ENCODE data around the gene VPS29. TPM values are rescaled to one million over a fixed set of nuclear protein-coding genes. Genes with fewer than 3 reads are reported as not detected.

The VPS29 gene
- total RNA-seq, 1 donor from 2014 or later = 73.5 TPM

DNA sequence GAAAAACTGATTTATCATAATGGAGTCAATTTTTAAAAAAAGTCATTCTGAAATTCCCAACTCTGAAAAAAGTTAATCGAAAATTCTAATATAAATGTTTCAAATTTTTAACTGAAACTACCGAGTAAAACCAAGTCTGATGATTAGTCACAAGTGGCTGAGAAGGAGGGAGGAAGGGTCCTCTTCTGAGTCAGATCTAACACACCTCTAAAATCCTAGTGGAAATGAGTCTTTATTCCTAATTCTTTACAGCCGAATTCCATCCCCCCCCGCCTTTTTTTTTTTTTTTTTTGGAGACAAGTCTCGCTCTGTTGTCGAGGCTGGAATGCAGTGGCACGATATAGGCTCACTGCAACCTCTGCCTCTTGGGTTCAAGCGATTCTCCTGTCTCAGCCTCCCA is 38.1 kb upstream of the VPS29 start:
- Mint-ChIP-seq H3K36me3 (ENCODE audit: unreplicated experiment) (peaks cover 23% of the 10 kb centered on the region), H3K27me3 (ENCODE audit: unreplicated experiment) (no peaks in the 10 kb centered on the region), H3K27ac (ENCODE audit: unreplicated experiment) (no peak overlapping the region), H3K9me3 (ENCODE audit: unreplicated experiment) (no peaks in the 10 kb centered on the region), H3K4me1 (ENCODE audit: unreplicated experiment) (peaks cover 17% of the 10 kb centered on the region), H3K4me3 (ENCODE audit: unreplicated experiment) (no peak overlapping the region)
- TF ChIP-seq, protein P1, sequence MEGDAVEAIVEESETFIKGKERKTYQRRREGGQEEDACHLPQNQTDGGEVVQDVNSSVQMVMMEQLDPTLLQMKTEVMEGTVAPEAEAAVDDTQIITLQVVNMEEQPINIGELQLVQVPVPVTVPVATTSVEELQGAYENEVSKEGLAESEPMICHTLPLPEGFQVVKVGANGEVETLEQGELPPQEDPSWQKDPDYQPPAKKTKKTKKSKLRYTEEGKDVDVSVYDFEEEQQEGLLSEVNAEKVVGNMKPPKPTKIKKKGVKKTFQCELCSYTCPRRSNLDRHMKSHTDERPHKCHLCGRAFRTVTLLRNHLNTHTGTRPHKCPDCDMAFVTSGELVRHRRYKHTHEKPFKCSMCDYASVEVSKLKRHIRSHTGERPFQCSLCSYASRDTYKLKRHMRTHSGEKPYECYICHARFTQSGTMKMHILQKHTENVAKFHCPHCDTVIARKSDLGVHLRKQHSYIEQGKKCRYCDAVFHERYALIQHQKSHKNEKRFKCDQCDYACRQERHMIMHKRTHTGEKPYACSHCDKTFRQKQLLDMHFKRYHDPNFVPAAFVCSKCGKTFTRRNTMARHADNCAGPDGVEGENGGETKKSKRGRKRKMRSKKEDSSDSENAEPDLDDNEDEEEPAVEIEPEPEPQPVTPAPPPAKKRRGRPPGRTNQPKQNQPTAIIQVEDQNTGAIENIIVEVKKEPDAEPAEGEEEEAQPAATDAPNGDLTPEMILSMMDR (IDR thresholded peaks at IDR 0.05) = no peak
- DNase-seq (ENCODE audit: extremely low spot score, unreplicated experiment) = no peak

DNA sequence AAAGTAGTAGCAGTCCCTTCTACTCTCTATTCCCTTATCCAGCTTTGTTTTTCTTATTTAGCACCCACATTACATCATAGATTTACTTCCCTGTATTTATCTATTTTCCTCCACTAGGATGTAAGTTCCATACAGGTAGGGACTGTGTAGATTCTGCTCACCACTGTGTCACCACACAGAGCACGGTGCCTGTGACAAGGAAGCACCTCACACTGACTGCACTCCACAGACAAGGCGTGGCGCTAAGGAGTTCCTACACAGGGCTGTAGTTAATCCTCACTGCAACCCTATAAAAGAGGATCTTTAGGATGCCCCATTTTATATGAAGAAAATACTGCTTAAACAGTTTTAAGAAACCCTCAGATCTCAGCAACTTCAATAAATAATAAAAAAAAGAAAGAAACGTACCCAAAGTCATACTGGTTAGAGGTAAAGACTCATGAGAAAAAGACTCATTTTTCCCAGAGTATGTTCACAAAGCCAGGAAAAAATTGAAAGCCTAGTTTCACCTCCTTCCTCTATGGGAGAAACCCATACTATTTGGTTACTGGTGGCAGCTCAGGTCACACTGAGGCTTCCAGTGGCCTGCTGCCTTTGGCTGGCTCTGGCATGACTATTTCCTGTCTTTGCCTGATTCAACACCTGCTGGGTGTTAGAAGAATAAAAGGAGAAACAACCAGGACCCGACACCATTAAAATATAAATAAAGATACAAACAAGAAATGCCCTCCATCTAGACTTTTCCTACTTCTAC is 37.1 kb upstream of the VPS29 start:
- H3K27ac Mint-ChIP-seq (ENCODE audit: unreplicated experiment) = no peak overlapping the region
- TF ChIP-seq, protein P1 (IDR thresholded peaks at IDR 0.05) = no peak
- H3K27me3 Mint-ChIP-seq (ENCODE audit: unreplicated experiment) = no peaks in the 10 kb centered on the region
- peaks cover 14% of the 10 kb centered on the region for H3K4me1 Mint-ChIP-seq (ENCODE audit: unreplicated experiment)
- no peak overlapping the region for H3K4me3 Mint-ChIP-seq (ENCODE audit: unreplicated experiment)
- DNase-seq (ENCODE audit: extremely low spot score, unreplicated experiment) = no peak
- no peaks in the 10 kb centered on the region for H3K9me3 Mint-ChIP-seq (ENCODE audit: unreplicated experiment)
- peaks cover 23% of the 10 kb centered on the region for H3K36me3 Mint-ChIP-seq (ENCODE audit: unreplicated experiment)

- Mint-ChIP-seq H3K9me3 (ENCODE audit: unreplicated experiment) (no peaks in the 10 kb centered on the region), H3K4me3 (ENCODE audit: unreplicated experiment) (no peak overlapping the region), H3K27ac (ENCODE audit: unreplicated experiment) (peak overlapping the region; percentile 20), H3K27me3 (ENCODE audit: unreplicated experiment) (no peaks in the 10 kb centered on the region), H3K4me1 (ENCODE audit: unreplicated experiment) (peaks cover 2% of the 10 kb centered on the region), H3K36me3 (ENCODE audit: unreplicated experiment) (peaks cover 19% of the 10 kb centered on the region)
- TF ChIP-seq, protein P1 (IDR thresholded peaks at IDR 0.05) = no peak
- no peak for DNase-seq (ENCODE audit: extremely low spot score, unreplicated experiment)
Measured at GRCh38 chr12:110537605-110538409, 35.9 kb upstream of the VPS29 start.

DNA sequence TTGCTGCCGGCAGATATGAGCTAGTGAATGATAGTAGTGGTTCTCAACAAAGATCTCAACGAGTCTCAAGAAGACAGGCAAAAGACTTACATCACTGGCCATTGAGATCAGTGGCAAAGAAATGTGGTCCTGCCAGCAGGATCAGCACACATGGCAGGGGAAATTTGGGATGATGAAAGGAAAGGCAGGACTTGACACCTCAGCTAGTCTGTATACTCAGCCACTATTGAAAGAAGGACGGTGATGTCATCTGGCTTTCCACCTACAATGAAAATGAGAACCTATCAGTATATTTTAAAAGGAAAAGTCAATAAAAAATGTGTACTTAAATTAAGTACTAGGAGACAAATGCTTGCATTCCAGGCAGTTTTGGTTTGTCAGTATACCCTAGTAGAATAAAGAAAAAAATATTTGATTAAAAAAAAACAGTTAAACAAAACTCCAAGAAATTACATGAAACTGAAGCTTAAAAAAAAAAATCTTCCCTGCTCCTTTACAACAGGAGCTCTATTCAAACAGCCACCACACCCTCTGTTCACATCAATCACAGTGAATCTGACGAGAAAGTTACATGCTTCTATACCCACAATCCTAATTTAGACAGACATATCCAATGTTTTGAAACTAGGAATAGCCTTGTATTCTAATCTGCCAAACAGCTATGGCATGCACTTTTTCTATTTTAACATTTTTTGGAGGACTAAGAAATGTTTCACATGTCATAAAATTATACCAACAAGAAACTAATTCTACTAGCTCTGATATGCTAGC is 35.1 kb upstream of the VPS29 start:
- Mint-ChIP-seq H3K4me1 (ENCODE audit: unreplicated experiment) (no peaks in the 10 kb centered on the region), H3K9me3 (ENCODE audit: unreplicated experiment) (no peaks in the 10 kb centered on the region), H3K27me3 (ENCODE audit: unreplicated experiment) (no peaks in the 10 kb centered on the region), H3K27ac (ENCODE audit: unreplicated experiment) (peak overlapping the region; percentile 20), H3K36me3 (ENCODE audit: unreplicated experiment) (peaks cover 19% of the 10 kb centered on the region), H3K4me3 (ENCODE audit: unreplicated experiment) (no peak overlapping the region)
- DNase-seq (ENCODE audit: extremely low spot score, unreplicated experiment) = no peak
- TF ChIP-seq, protein P1 (IDR thresholded peaks at IDR 0.05) = no peak

Measured in osteocyte (in vitro differentiated cells).